ENCODE measurements around the gene WWC2.

DNA sequence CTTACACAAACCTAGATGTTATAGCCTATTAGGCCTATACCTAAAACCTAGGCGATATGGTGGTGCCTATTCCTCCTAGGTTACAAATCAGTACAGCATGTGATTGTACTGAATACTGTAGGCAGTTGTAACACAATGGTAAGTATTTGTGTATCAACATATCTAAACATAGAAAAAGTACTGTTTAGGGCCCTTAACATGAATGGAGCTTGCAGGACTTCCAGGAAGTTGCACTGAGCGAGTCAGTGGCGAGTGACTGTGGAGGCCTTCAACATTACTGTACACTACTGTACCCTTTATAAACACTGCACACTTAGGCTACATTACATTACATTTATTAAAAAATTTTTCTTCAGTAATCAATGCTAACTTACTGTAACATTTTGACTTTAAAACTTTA lies 37.8 kb downstream of the WWC2 start:
- TF ChIP-seq, protein P1, sequence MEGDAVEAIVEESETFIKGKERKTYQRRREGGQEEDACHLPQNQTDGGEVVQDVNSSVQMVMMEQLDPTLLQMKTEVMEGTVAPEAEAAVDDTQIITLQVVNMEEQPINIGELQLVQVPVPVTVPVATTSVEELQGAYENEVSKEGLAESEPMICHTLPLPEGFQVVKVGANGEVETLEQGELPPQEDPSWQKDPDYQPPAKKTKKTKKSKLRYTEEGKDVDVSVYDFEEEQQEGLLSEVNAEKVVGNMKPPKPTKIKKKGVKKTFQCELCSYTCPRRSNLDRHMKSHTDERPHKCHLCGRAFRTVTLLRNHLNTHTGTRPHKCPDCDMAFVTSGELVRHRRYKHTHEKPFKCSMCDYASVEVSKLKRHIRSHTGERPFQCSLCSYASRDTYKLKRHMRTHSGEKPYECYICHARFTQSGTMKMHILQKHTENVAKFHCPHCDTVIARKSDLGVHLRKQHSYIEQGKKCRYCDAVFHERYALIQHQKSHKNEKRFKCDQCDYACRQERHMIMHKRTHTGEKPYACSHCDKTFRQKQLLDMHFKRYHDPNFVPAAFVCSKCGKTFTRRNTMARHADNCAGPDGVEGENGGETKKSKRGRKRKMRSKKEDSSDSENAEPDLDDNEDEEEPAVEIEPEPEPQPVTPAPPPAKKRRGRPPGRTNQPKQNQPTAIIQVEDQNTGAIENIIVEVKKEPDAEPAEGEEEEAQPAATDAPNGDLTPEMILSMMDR (conservative IDR thresholded peaks at IDR 0.05) = no peak
- TF ChIP-seq ZFX (IDR thresholded peaks at IDR 0.05) = no peak

Measured in C4-2B (cell line).